Activated T-helper 2 cell treated with anti-CD3 and anti-CD28 coated beads, Interferon-gamma antibody, Interleukin-2, Interleukin-4, amounts not matched to agents 10 μg/mL and 5 μg/mL and 100 μg/mL, durations not matched to agents 14 hours and 24 hours and 36 hours (primary cell): ENCODE measurements around the gene SUCNR1. TPM values are rescaled to one million over a fixed set of nuclear protein-coding genes. Genes with fewer than 3 reads are reported as not detected.

Source experiments
- total RNA-seq: library from RNA; stranded (reverse); gene quantifications from 2 replicates; pipeline ENCODE4 v1.2.3, GENCODE V29; 2022

The SUCNR1 gene
- total RNA-seq, 1 donor from 2014 or later = not detected

Other genes starting within 250 kb of the SUCNR1 start
- gene AADACL2, start 139.7 kb upstream of the SUCNR1 start, total RNA-seq = not detected in 2 replicates
- gene AADAC, start 59.5 kb upstream of the SUCNR1 start, total RNA-seq = not detected in 2 replicates